8988T (cell line): ENCODE measurements around the gene TRAK2.
A peak's percentile ranks its signal among the peaks of the same experiment; 100 is the strongest.
"Not testable (repeated sequence)": the region's sequence is repeated elsewhere in the genome, so short reads cannot be mapped to it uniquely, and the experiment has no call there.

Experiments
- DNase-seq: peaks from one replicate; pipeline ENCODE4 v3.0.0; 2011

Gene TRAK2

GRCh38 chr2:201448061-201448460, 3.2 kb downstream of the TRAK2 start:
- no peak for DNase-seq

- DNase-seq: no peak
Measured at GRCh38 chr2:201447086-201447485, 4.2 kb downstream of the TRAK2 start.

GRCh38 chr2:201444746-201445465, 6.4 kb downstream of the TRAK2 start:
- no peak for DNase-seq

- DNase-seq: no peak
Measured at GRCh38 chr2:201441409-201441808, 9.8 kb downstream of the TRAK2 start.

GRCh38 chr2:201440182-201440581, 11.1 kb downstream of the TRAK2 start:
- no peak for DNase-seq

- DNase-seq: not testable (repeated sequence)
Measured at GRCh38 chr2:201439336-201439922, 11.8 kb downstream of the TRAK2 start.

- DNase-seq: no peak
Measured at GRCh38 chr2:201436141-201436540, 15.1 kb downstream of the TRAK2 start.

GRCh38 chr2:201433394-201433995, 17.8 kb downstream of the TRAK2 start:
- DNase-seq: no peak

GRCh38 chr2:201432621-201433393, 18.5 kb downstream of the TRAK2 start:
- DNase-seq: no peak

GRCh38 chr2:201432038-201432620, 19.1 kb downstream of the TRAK2 start:
- DNase-seq: peak; percentile 22

GRCh38 chr2:201430839-201431238, 20.4 kb downstream of the TRAK2 start:
- DNase-seq: no peak

- not testable (repeated sequence) for DNase-seq
Measured at GRCh38 chr2:201430322-201430721, 20.9 kb downstream of the TRAK2 start.

- not testable (repeated sequence) for DNase-seq
Measured at GRCh38 chr2:201429835-201430234, 21.4 kb downstream of the TRAK2 start.

GRCh38 chr2:201428366-201428765, 22.9 kb downstream of the TRAK2 start:
- DNase-seq: not testable (repeated sequence)

- DNase-seq: no peak
Measured at GRCh38 chr2:201425952-201426351, 25.3 kb downstream of the TRAK2 start.

- DNase-seq: no peak
Measured at GRCh38 chr2:201420442-201421113, 30.7 kb downstream of the TRAK2 start.

- no peak for DNase-seq
Measured at GRCh38 chr2:201419986-201420385, 31.3 kb downstream of the TRAK2 start.

GRCh38 chr2:201419057-201419635, 32.1 kb downstream of the TRAK2 start:
- no peak for DNase-seq

- DNase-seq: no peak
Measured at GRCh38 chr2:201415149-201415548, 36.1 kb downstream of the TRAK2 start.

GRCh38 chr2:201414099-201415023, 36.9 kb downstream of the TRAK2 start:
- no peak for DNase-seq

GRCh38 chr2:201413552-201413951, 37.7 kb downstream of the TRAK2 start:
- DNase-seq: no peak
